ENCODE results near the gene RAB27A. TPM values are rescaled to one million over a fixed set of nuclear protein-coding genes. Genes with fewer than 3 reads are reported as not detected.

The RAB27A gene
- total and polyA plus RNA-seq, 2 of the 8 experiments (the other 6 are each of a cell fraction or from before 2014, with no cell fraction given): 2.3 to 6.5 TPM

- Histone ChIP-seq H2BK5ac (ENCODE audit: low read depth, low read length) (no peak overlapping the region), H3K27ac (ENCODE audit: low read depth, low read length) (no peak overlapping the region), H4K91ac (replicated peaks; ENCODE audit: insufficient read length, low read length) (no peak overlapping the region), H3K9me3 (ENCODE audit: insufficient read depth in 2 of 2, low read depth in 1 of 2, low read length in 1 of 2) (no peaks in the 10 kb centered on the region), H4K20me1 (replicated peaks in 1 of 2; ENCODE audit: control insufficient read depth in 1 of 2, insufficient read depth in 2 of 2, low read length in 2 of 2) (peaks cover 0 to 2% of the 10 kb centered on the region in 2 experiments), H3K4me1 (replicated peaks in 1 of 4; ENCODE audit: control insufficient read depth in 3 of 4, insufficient read depth in 4 of 4, low read length in 3 of 4) (0 out of 7 replicates have a peak, but pooled peaks cover 0 to 5% (median under 1%) of the 10 kb centered on the region in 4 experiments), H3K79me1 (ENCODE audit: low read depth, low read length) (no peaks in the 10 kb centered on the region), H4K8ac (ENCODE audit: extremely low read depth, insufficient read depth, low read length) (no peak overlapping the region), H4K5ac (ENCODE audit: insufficient read length, low read depth, low read length) (no peak overlapping the region), H3K18ac (ENCODE audit: extremely low read depth, low read length) (no peak overlapping the region), H2AFZ (ENCODE audit: low read length) (no peak overlapping the region), H3K56ac (replicated peaks; ENCODE audit: insufficient read length, low read depth, low read length) (no peak overlapping the region), H3K23me2 (ENCODE audit: low read depth, low read length) (peaks cover 7% of the 10 kb centered on the region), H3K23ac (ENCODE audit: insufficient read length) (no peak overlapping the region), H3K4me2 (ENCODE audit: insufficient read depth in 1 of 2, low read depth in 2 of 2, low read length in 2 of 2) (no peak overlapping the region), H3K9ac (replicated peaks in 1 of 4; ENCODE audit: extremely low read depth in 1 of 4, low read depth in 3 of 4, low read length in 3 of 4) (no peak overlapping the region), H3K36me3 (ENCODE audit: control insufficient read depth in 2 of 4, insufficient read depth in 4 of 4, low read length in 3 of 4) (no peaks in the 10 kb centered on the region), H2BK120ac (replicated peaks; ENCODE audit: low read depth, low read length) (no peak overlapping the region), H2AK5ac (ENCODE audit: low read depth, low read length) (no peak overlapping the region), H3K14ac (ENCODE audit: insufficient read length) (no peak overlapping the region), H3K4ac (replicated peaks; ENCODE audit: insufficient read length, low read depth, low read length) (no peak overlapping the region), H3K27me3 (replicated peaks in 1 of 4; ENCODE audit: control insufficient read depth in 3 of 4, extremely low read depth in 1 of 4, insufficient read depth in 3 of 4, low read length in 3 of 4) (peaks cover 0 to 4% (median 2%) of the 10 kb centered on the region in 4 experiments; a peak in 2 of 7 replicates), H2BK20ac (ENCODE audit: low read length) (no peak overlapping the region), H3K4me3 (ENCODE audit: extremely low read depth in 1 of 4, insufficient read depth in 2 of 4, low read depth in 3 of 4, low read length in 4 of 4) (no peak overlapping the region), H2BK12ac (ENCODE audit: low read depth, low read length) (no peak overlapping the region), H2BK15ac (ENCODE audit: low read length) (no peak overlapping the region), H3K79me2 (ENCODE audit: control insufficient read depth in 1 of 2, insufficient read depth in 2 of 2, low read length in 2 of 2) (no peaks in the 10 kb centered on the region)
- no peak for FAIRE-seq
- ChIA-PET POLR2A (ENCODE audit: partially characterized antibody) (no interaction called here), CTCF (ENCODE audit: partially characterized antibody) (no interaction called here)
- no peak for DNase-seq (ENCODE audit: low read depth in 1 of 2, low spot score in 2 of 2)
- 91% methylated on average over 1 of the region's 1 CpG; no CpG with 5 or more reads in 1 of the 2 experiments for WGBS, 2 experiments (ENCODE audit: extremely low coverage in 1 of 2, insufficient coverage in 1 of 2, insufficient read length in 1 of 2, insufficient replicate concordance in 2 of 2, low coverage in 1 of 2, low lambda C conversion rate in 2 of 2, missing lambda C conversion rate in 1 of 2)
- TF ChIP-seq GABPA (IDR thresholded peaks at IDR 0.05; ENCODE audit: borderline replicate concordance, insufficient read depth, low read length) (no peak), HDAC2 (IDR thresholded peaks at IDR 0.05; ENCODE audit: borderline replicate concordance in 1 of 2, low read depth in 2 of 2, low read length in 2 of 2) (no peak), BCL11A (IDR thresholded peaks at IDR 0.05; ENCODE audit: low read depth in 2 of 2, low read length in 2 of 2) (no peak), KDM5A (IDR thresholded peaks at IDR 0.05; ENCODE audit: low read length) (no peak), SIX5 (IDR thresholded peaks at IDR 0.05; ENCODE audit: low read depth, low read length) (no peak), FOSL1 (IDR thresholded peaks at IDR 0.05; ENCODE audit: insufficient read depth, low read depth, low read length) (no peak), NRF1 (IDR thresholded peaks at IDR 0.05; ENCODE audit: low read depth, low read length) (no peak), USF2 (IDR thresholded peaks at IDR 0.05; ENCODE audit: low read length) (no peak), ATF3 (IDR thresholded peaks at IDR 0.05; ENCODE audit: insufficient read depth, low read depth, low read length) (no peak), CHD1 (IDR thresholded peaks at IDR 0.05; ENCODE audit: low read depth, low read length) (no peak), TAF7 (optimal IDR thresholded peaks at IDR 0.05; ENCODE audit: borderline replicate concordance, low read depth, low read length) (no peak), TBP (IDR thresholded peaks at IDR 0.05; ENCODE audit: low read depth, low read length) (no peak), BACH1 (IDR thresholded peaks at IDR 0.05; ENCODE audit: low read length) (no peak)
Observed at GRCh38 chr15:55284426-55284825, 5.2 kb downstream of the RAB27A start.
